Sigmoid colon (tissue), 7 donors: ENCODE data around the gene SUSD4. TPM values are rescaled to one million over a fixed set of nuclear protein-coding genes. Genes with fewer than 3 reads are reported as not detected.
"Not testable (repeated sequence)": the region's sequence is repeated elsewhere in the genome, so short reads cannot be mapped to it uniquely, and the experiment has no call there.

Experiments used
- DNase-seq: peaks from one replicate; pipeline ENCODE4 v3.0.0-alpha.2; 2019
- H3K27ac ChIP-seq, 4 donors: fragments of 200-600 bp; sonication (generic); one replicate each; pipeline ENCODE4 v1.5.1; 2016 to 2019; ENCODE audit warnings: mild to moderate bottlenecking in 1 of 4
- H3K27me3 ChIP-seq, 3 donors: fragments of 200-600 bp; sonication (generic); one replicate each; pipeline ENCODE4 v1.5.1; 2019; ENCODE audit warnings: mild to moderate bottlenecking in 1 of 3
- H3K36me3 ChIP-seq, 4 donors: fragments of 200-600 bp; sonication (generic); one replicate each; pipeline ENCODE4 v1.5.1; 2016 to 2019
- H3K4me1 ChIP-seq, 4 donors: fragments of 200-600 bp; sonication (generic); one replicate each; pipeline ENCODE4 v1.5.1; 2017 to 2019
- H3K4me3 ChIP-seq, 4 donors: fragments of 200-600 bp; sonication (generic); one replicate each; pipeline ENCODE4 v1.5.1; 2017 to 2019; ENCODE audit warnings: mild to moderate bottlenecking in 2 of 4, moderate library complexity in 1 of 4
- H3K9me3 ChIP-seq, 4 donors: fragments of 200-600 bp in 3 of 4; sonication (generic) in 3 of 4; one replicate each; pipeline versions ENCODE4 v1.5.1 to v1.6.1; 2013 to 2019
- CTCF ChIP-seq, 4 experiments: fragments of 450-650 bp in 3 of 4; fragments of 200-600 bp in 1 of 4; IDR thresholded peaks; one replicate each; pipeline ENCODE4 v1.5.1; 2016 to 2019; ENCODE audit warnings: antibody characterized with exemption in 4 of 4, mild to moderate bottlenecking in 3 of 4, moderate library complexity in 2 of 4
- EP300 ChIP-seq, 4 donors: sonication (generic); formaldehyde crosslinking; IDR thresholded peaks; one replicate each; pipeline ENCODE4 v1.6.1; 2017; ENCODE audit warnings: antibody characterized with exemption in 4 of 4
- POLR2A ChIP-seq, 2 donors: fragments of 450-650 bp; IDR thresholded peaks; one replicate each; pipeline ENCODE4 v1.6.1; 2016; ENCODE audit warnings: antibody characterized with exemption in 2 of 2, mild to moderate bottlenecking in 2 of 2, moderate library complexity in 2 of 2
- POLR2AphosphoS5 ChIP-seq, 4 donors: sonication (generic); formaldehyde crosslinking; IDR thresholded peaks; one replicate each; pipeline ENCODE4 v1.6.1; 2017; ENCODE audit warnings: antibody characterized with exemption in 4 of 4
- WGBS, 2 donors: extraction: QIAGEN DNeasy Blood & Tissue Kit; methylation state at CpG; one replicate each; pipeline ENCODE4 v1.1.7; 2013; 5-methylcytosine and 5-hydroxymethylcytosine counted together
- intact Hi-C: fragments of 100-400 bp; cut with DNase I; formaldehyde crosslinking; loops from one replicate; pipeline ENCODE4 v1.15.1; 2023
- polyA plus RNA-seq, 3 donors: library from polyadenylated mRNA; stranded (reverse); fragments of 200-250 nt; gene quantifications; one replicate each; pipeline ENCODE4 v1.2.3, GENCODE V29; 2013
- total RNA-seq, 4 donors: library from RNA; depleted of rRNA; stranded (reverse); fragments of >200 nt; gene quantifications; one replicate each; pipeline ENCODE4 v1.1.0, GENCODE V29; 2016
- donor health status: healthy with polysubstance abuse.
- donor health status: Bipolar disorder and iron deficiency.
- donor health status: healthy.

The SUSD4 gene
- total and polyA plus RNA-seq, 7 donors: 0.57 to 3.9 (median 0.82) TPM; not detected in 1

GRCh38 chr1:223288826-223289225, 75.2 kb downstream of the SUSD4 start:
- Histone ChIP-seq H3K9me3 (no peaks in the 10 kb centered on the region), H3K4me3 (no peak overlapping the region), H3K27ac (no peak overlapping the region), H3K27me3 (no peaks in the 10 kb centered on the region), H3K36me3 (no peaks in the 10 kb centered on the region), H3K4me1 (no peaks in the 10 kb centered on the region)
- DNase-seq: no peak
- TF ChIP-seq CTCF (IDR thresholded peaks at IDR 0.05): no peak
- no peak for TF ChIP-seq POLR2AphosphoS5 (IDR thresholded peaks at IDR 0.05)
- TF ChIP-seq EP300 (IDR thresholded peaks at IDR 0.05): no peak
- TF ChIP-seq POLR2A (IDR thresholded peaks at IDR 0.05): no peak
- WGBS, 2 donors: 84 to 88% methylated on average over 5 of the region's 5 CpGs
- intact Hi-C loops: no loop called here

- no peak for DNase-seq
- no peaks in the 10 kb centered on the region for H3K9me3 ChIP-seq
- H3K27me3 ChIP-seq: no peaks in the 10 kb centered on the region
- H3K36me3 ChIP-seq: no peaks in the 10 kb centered on the region
- no peaks in the 10 kb centered on the region for H3K4me1 ChIP-seq
- intact Hi-C loops: no loop called here
- WGBS, 2 donors: 94 to 96% methylated on average over 3 of the region's 3 CpGs
- H3K4me3 ChIP-seq: no peak overlapping the region
- H3K27ac ChIP-seq: no peak overlapping the region
- TF ChIP-seq POLR2A (IDR thresholded peaks at IDR 0.05) (no peak), EP300 (IDR thresholded peaks at IDR 0.05) (no peak), CTCF (IDR thresholded peaks at IDR 0.05) (no peak), POLR2AphosphoS5 (IDR thresholded peaks at IDR 0.05) (no peak)
Measured at GRCh38 chr1:223285452-223285851, 78.5 kb downstream of the SUSD4 start.

- H3K36me3 ChIP-seq, DNase-seq, H3K4me3 ChIP-seq, intact Hi-C loops, H3K27me3 ChIP-seq, H3K4me1 ChIP-seq, H3K27ac ChIP-seq, H3K9me3 ChIP-seq: not testable (repeated sequence)
- 92% methylated on average over 3 of the region's 3 CpGs for WGBS, 2 donors
Measured at GRCh38 chr1:223283697-223284096, 80.3 kb downstream of the SUSD4 start.

GRCh38 chr1:223278311-223278710, 85.7 kb downstream of the SUSD4 start:
- H3K27ac ChIP-seq, DNase-seq, H3K4me3 ChIP-seq, H3K27me3 ChIP-seq, H3K4me1 ChIP-seq, intact Hi-C loops, H3K36me3 ChIP-seq, H3K9me3 ChIP-seq: not testable (repeated sequence)
- 84 to 86% methylated on average over 8 of the region's 8 CpGs for WGBS, 2 donors

DNA sequence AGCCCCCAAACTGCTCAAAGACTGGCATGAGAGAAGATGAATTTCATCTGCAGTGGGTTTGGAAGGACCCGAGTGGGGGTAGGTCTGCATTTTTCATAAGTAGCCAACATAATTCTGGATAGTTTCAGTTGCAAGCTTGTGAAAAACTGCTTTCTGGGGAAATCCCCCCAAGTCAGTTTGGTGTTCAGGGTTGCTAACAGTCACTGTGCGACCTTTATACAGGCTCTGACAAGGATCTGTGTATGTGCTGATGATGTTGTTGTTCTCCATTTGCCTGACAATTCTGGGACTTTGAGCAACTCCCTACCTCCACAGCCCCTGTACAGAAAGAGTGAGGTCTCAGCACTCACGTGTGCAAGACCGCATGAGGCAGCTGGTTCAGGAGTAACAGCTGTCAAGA, 87.9 kb downstream of the SUSD4 start:
- no peak overlapping the region for H3K4me3 ChIP-seq
- intact Hi-C loops: no loop called here
- no peak for DNase-seq
- 79% methylated on average over 4 of the region's 4 CpGs for WGBS, 2 donors
- no peaks in the 10 kb centered on the region for H3K36me3 ChIP-seq
- TF ChIP-seq EP300 (IDR thresholded peaks at IDR 0.05): no peak
- no peak for TF ChIP-seq POLR2AphosphoS5 (IDR thresholded peaks at IDR 0.05)
- no peak for TF ChIP-seq CTCF (IDR thresholded peaks at IDR 0.05)
- no peak for TF ChIP-seq POLR2A (IDR thresholded peaks at IDR 0.05)
- H3K27ac ChIP-seq: no peak overlapping the region
- no peaks in the 10 kb centered on the region for H3K4me1 ChIP-seq
- H3K27me3 ChIP-seq: no peaks in the 10 kb centered on the region
- H3K9me3 ChIP-seq: no peaks in the 10 kb centered on the region

GRCh38 chr1:223273511-223273910, 90.5 kb downstream of the SUSD4 start:
- intact Hi-C loops: no loop called here
- no peak for DNase-seq

More at GRCh38 chr1:223273511-223273910, 90.5 kb downstream of the SUSD4 start:
- TF ChIP-seq CTCF (IDR thresholded peaks at IDR 0.05) (no peak), POLR2AphosphoS5 (IDR thresholded peaks at IDR 0.05) (no peak), POLR2A (IDR thresholded peaks at IDR 0.05) (no peak), EP300 (IDR thresholded peaks at IDR 0.05) (no peak)
- Histone ChIP-seq H3K4me1 (no peaks in the 10 kb centered on the region), H3K36me3 (no peaks in the 10 kb centered on the region), H3K9me3 (no peaks in the 10 kb centered on the region), H3K27ac (no peak overlapping the region), H3K4me3 (no peak overlapping the region), H3K27me3 (no peaks in the 10 kb centered on the region)
- WGBS, 2 donors: 89 to 94% methylated on average over 5 of the region's 5 CpGs
